Measurements from ENCODE around the gene C19orf12. TPM values are rescaled to one million over a fixed set of nuclear protein-coding genes. Genes with fewer than 3 reads are reported as not detected.

C19orf12 gene
- total and polyA plus RNA-seq, 2 of the 13 experiments (the other 11 are each of a cell fraction or from before 2014, with no cell fraction given): 17.7 to 34.4 TPM

DNA sequence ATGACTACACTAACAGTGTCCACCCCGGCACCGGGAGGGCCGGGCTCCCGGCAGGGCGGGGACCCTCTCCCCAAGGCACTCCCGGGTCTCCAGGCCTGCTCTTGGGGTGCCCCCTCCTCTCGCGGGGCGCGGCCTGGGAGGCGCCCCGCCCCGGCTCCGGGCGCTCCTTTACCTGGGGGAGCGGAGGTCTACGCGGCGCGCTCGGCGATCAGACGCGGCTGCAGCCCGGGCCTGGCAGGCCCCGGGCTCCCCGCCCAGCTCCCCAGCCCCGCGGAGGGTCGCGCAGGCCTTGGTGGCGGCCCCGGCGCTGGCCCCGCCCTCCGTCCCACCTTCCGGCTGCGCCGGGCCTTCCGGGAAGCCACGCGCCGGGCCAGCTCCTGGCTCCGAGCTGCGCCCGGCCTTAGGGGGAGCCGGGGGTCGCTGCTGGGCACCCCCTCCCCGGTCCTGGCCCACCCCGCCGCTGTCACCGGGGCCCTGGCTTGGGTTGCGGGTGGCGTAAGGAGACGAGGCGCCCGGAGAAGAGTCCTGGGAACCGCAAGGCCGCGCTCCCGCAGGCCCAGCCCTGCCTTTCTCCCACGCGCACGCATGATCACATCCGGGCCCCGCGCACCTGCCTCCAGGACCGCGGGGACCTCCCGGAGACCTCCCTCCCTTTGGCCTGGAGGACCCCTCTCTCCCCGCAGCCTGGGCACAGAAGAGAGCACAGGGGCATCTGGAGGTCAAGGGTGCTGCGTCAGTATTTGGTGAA lies at the start of gene C19orf12 (continued):
- TF ChIP-seq ATF1 (CRISPR knock-in tag; IDR thresholded peaks at IDR 0.05) (no peak), NFE2 (CRISPR knock-in tag; IDR thresholded peaks at IDR 0.05) (no peak), GTF2F1 (IDR thresholded peaks at IDR 0.05; ENCODE audit: low read length) (no peak), ZNF766 (CRISPR knock-in tag; IDR thresholded peaks at IDR 0.05; ENCODE audit: borderline replicate concordance) (no peak; the same call in 1 of the 2 replicates), RFXAP (CRISPR knock-in tag; IDR thresholded peaks at IDR 0.05; ENCODE audit: borderline replicate concordance) (no peak), CENPX (CRISPR knock-in tag; IDR thresholded peaks at IDR 0.05) (no peak), TCF12 (IDR thresholded peaks at IDR 0.05) (no peak), TCF12 (CRISPR knock-in tag; IDR thresholded peaks at IDR 0.05) (no peak)
- TF ChIP-seq, protein P1, sequence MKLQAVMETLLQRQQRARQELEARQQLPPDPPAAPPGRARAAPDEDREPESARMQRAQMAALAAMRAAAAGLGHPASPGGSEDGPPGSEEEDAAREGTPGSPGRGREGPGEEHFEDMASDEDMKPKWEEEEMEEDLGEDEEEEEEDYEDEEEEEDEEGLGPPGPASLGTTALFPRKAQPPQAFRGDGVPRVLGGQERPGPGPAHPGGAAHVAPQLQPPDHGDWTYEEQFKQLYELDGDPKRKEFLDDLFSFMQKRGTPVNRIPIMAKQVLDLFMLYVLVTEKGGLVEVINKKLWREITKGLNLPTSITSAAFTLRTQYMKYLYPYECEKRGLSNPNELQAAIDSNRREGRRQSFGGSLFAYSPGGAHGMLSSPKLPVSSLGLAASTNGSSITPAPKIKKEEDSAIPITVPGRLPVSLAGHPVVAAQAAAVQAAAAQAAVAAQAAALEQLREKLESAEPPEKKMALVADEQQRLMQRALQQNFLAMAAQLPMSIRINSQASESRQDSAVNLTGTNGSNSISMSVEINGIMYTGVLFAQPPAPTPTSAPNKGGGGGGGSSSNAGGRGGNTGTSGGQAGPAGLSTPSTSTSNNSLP (IDR thresholded peaks at IDR 0.05; ENCODE audit: low read depth, low read length): no peak
- TF ChIP-seq, protein P2, sequence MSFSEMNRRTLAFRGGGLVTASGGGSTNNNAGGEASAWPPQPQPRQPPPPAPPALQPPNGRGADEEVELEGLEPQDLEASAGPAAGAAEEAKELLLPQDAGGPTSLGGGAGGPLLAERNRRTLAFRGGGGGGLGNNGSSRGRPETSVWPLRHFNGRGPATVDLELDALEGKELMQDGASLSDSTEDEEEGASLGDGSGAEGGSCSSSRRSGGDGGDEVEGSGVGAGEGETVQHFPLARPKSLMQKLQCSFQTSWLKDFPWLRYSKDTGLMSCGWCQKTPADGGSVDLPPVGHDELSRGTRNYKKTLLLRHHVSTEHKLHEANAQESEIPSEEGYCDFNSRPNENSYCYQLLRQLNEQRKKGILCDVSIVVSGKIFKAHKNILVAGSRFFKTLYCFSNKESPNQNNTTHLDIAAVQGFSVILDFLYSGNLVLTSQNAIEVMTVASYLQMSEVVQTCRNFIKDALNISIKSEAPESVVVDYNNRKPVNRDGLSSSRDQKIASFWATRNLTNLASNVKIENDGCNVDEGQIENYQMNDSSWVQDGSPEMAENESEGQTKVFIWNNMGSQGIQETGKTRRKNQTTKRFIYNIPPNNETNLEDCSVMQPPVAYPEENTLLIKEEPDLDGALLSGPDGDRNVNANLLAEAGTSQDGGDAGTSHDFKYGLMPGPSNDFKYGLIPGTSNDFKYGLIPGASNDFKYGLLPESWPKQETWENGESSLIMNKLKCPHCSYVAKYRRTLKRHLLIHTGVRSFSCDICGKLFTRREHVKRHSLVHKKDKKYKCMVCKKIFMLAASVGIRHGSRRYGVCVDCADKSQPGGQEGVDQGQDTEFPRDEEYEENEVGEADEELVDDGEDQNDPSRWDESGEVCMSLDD (CRISPR knock-in tag; IDR thresholded peaks at IDR 0.05; ENCODE audit: borderline replicate concordance): peak; percentile 7; the same call in 1 of the 2 replicates
- TF ChIP-seq, protein P3, sequence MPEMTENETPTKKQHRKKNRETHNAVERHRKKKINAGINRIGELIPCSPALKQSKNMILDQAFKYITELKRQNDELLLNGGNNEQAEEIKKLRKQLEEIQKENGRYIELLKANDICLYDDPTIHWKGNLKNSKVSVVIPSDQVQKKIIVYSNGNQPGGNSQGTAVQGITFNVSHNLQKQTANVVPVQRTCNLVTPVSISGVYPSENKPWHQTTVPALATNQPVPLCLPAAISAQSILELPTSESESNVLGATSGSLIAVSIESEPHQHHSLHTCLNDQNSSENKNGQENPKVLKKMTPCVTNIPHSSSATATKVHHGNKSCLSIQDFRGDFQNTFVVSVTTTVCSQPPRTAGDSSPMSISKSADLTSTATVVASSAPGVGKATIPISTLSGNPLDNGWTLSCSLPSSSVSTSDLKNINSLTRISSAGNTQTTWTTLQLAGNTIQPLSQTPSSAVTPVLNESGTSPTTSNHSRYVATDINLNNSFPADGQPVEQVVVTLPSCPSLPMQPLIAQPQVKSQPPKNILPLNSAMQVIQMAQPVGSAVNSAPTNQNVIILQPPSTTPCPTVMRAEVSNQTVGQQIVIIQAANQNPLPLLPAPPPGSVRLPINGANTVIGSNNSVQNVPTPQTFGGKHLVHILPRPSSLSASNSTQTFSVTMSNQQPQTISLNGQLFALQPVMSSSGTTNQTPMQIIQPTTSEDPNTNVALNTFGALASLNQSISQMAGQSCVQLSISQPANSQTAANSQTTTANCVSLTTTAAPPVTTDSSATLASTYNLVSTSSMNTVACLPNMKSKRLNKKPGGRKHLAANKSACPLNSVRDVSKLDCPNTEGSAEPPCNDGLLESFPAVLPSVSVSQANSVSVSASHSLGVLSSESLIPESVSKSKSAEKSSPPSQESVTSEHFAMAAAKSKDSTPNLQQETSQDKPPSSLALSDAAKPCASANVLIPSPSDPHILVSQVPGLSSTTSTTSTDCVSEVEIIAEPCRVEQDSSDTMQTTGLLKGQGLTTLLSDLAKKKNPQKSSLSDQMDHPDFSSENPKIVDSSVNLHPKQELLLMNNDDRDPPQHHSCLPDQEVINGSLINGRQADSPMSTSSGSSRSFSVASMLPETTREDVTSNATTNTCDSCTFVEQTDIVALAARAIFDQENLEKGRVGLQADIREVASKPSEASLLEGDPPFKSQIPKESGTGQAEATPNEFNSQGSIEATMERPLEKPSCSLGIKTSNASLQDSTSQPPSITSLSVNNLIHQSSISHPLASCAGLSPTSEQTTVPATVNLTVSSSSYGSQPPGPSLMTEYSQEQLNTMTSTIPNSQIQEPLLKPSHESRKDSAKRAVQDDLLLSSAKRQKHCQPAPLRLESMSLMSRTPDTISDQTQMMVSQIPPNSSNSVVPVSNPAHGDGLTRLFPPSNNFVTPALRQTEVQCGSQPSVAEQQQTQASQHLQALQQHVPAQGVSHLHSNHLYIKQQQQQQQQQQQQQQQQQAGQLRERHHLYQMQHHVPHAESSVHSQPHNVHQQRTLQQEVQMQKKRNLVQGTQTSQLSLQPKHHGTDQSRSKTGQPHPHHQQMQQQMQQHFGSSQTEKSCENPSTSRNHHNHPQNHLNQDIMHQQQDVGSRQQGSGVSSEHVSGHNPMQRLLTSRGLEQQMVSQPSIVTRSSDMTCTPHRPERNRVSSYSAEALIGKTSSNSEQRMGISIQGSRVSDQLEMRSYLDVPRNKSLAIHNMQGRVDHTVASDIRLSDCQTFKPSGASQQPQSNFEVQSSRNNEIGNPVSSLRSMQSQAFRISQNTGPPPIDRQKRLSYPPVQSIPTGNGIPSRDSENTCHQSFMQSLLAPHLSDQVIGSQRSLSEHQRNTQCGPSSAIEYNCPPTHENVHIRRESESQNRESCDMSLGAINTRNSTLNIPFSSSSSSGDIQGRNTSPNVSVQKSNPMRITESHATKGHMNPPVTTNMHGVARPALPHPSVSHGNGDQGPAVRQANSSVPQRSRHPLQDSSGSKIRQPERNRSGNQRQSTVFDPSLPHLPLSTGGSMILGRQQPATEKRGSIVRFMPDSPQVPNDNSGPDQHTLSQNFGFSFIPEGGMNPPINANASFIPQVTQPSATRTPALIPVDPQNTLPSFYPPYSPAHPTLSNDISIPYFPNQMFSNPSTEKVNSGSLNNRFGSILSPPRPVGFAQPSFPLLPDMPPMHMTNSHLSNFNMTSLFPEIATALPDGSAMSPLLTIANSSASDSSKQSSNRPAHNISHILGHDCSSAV (CRISPR knock-in tag; IDR thresholded peaks at IDR 0.05; ENCODE audit: borderline replicate concordance): no peak
- TF ChIP-seq, protein P4, sequence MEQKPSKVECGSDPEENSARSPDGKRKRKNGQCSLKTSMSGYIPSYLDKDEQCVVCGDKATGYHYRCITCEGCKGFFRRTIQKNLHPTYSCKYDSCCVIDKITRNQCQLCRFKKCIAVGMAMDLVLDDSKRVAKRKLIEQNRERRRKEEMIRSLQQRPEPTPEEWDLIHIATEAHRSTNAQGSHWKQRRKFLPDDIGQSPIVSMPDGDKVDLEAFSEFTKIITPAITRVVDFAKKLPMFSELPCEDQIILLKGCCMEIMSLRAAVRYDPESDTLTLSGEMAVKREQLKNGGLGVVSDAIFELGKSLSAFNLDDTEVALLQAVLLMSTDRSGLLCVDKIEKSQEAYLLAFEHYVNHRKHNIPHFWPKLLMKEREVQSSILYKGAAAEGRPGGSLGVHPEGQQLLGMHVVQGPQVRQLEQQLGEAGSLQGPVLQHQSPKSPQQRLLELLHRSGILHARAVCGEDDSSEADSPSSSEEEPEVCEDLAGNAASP (CRISPR knock-in tag; IDR thresholded peaks at IDR 0.05; ENCODE audit: borderline replicate concordance): no peak
